Right lung (tissue), 5 donors: ENCODE data around the gene HMGCS2. TPM values are rescaled to one million over a fixed set of nuclear protein-coding genes. Genes with fewer than 3 reads are reported as not detected.
A peak's percentile ranks its signal among the peaks of the same experiment; 100 is the strongest.
"Not testable (repeated sequence)": the region's sequence is repeated elsewhere in the genome, so short reads cannot be mapped to it uniquely, and the experiment has no call there.

ENCODE experiments used
- DNase-seq, 2 donors: peaks; one replicate each; pipeline ENCODE4 v3.0.0-alpha.2; 2013
- polyA plus RNA-seq, 5 donors: library from polyadenylated mRNA; unstranded; fragments of 120-200 nt; gene quantifications; one replicate each; pipeline versions ENCODE4 v1.2.1 to v1.2.3, GENCODE V29; 2013; ENCODE audit warnings: inconsistent platforms in 1 of 5, low replicate concordance in 1 of 5; ENCODE audit not compliant: insufficient read length in 5 of 5, insufficient read depth in 1 of 5

Gene HMGCS2
- polyA plus RNA-seq, 5 donors = 0.35 to 2.8 (median 0.53) TPM

- DNase-seq = no peak
Observed at GRCh38 chr1:119790451-119791198, 21.9 kb upstream of the HMGCS2 start.

- no peak for DNase-seq
Observed at GRCh38 chr1:119787776-119788175, 19.1 kb upstream of the HMGCS2 start.

GRCh38 chr1:119786473-119787050 is 17.9 kb upstream of the HMGCS2 start:
- DNase-seq = not testable (repeated sequence)

- DNase-seq = not testable (repeated sequence)
Observed at GRCh38 chr1:119786046-119786445, 17.3 kb upstream of the HMGCS2 start.

GRCh38 chr1:119784191-119784781 is 15.6 kb upstream of the HMGCS2 start:
- DNase-seq = no peak

GRCh38 chr1:119783354-119784185 is 14.9 kb upstream of the HMGCS2 start:
- DNase-seq = no peak

GRCh38 chr1:119782631-119783325 is 14.1 kb upstream of the HMGCS2 start:
- DNase-seq = no peak

- DNase-seq = no peak
Observed at GRCh38 chr1:119781434-119782210, 12.9 kb upstream of the HMGCS2 start.

GRCh38 chr1:119779869-119780356 is 11.2 kb upstream of the HMGCS2 start:
- DNase-seq = peak; percentile 85 to 88

GRCh38 chr1:119778886-119779560 is 10.3 kb upstream of the HMGCS2 start:
- DNase-seq = no peak

- DNase-seq = no peak
Observed at GRCh38 chr1:119778359-119778758, 9.7 kb upstream of the HMGCS2 start.

GRCh38 chr1:119774746-119775490 is 6.2 kb upstream of the HMGCS2 start:
- no peak for DNase-seq

- DNase-seq = no peak
Observed at GRCh38 chr1:119773711-119774241, 5.1 kb upstream of the HMGCS2 start.

- DNase-seq = no peak
Observed at GRCh38 chr1:119772298-119772697, 3.6 kb upstream of the HMGCS2 start.

- no peak for DNase-seq
Observed at GRCh38 chr1:119771770-119772169, 3.1 kb upstream of the HMGCS2 start.

- no peak for DNase-seq
Observed at GRCh38 chr1:119771016-119771415, 2.3 kb upstream of the HMGCS2 start.

- DNase-seq = no peak
Observed at GRCh38 chr1:119767486-119767885, 1.2 kb downstream of the HMGCS2 start.

- DNase-seq = no peak
Observed at GRCh38 chr1:119766374-119766794, 2.3 kb downstream of the HMGCS2 start.

GRCh38 chr1:119764220-119764619 is 4.5 kb downstream of the HMGCS2 start:
- no peak for DNase-seq
